Right cardiac atrium (tissue), 5 donors: ENCODE data around the gene TRUB2. TPM values are rescaled to one million over a fixed set of nuclear protein-coding genes. Genes with fewer than 3 reads are reported as not detected.
"Not testable (repeated sequence)": the region's sequence is repeated elsewhere in the genome, so short reads cannot be mapped to it uniquely, and the experiment has no call there.

Experiments used
- ATAC-seq, 2 donors: fragments of 200-7000 bp; cut with Tn5 transposase; one replicate each; pipeline versions ENCODE4 v1.8.0 to v1.9.1; 2020; ENCODE audit warnings: moderate library complexity in 2 of 2, mild to moderate bottlenecking in 1 of 2
- DNase-seq, 3 donors: peaks; one replicate each; pipeline ENCODE4 v3.0.0-alpha.2; 2020
- H3K27ac ChIP-seq: one replicate; pipeline ENCODE4 v1.5.1; 2013; ENCODE audit warnings: mild to moderate bottlenecking, low read length, control low read depth, moderate library complexity
- H3K27me3 ChIP-seq: one replicate; pipeline ENCODE4 v1.6.1; 2013; ENCODE audit not compliant: control insufficient read depth, insufficient read depth
- H3K4me1 ChIP-seq: one replicate; pipeline ENCODE4 v1.6.1; 2013; ENCODE audit warnings: low read length; ENCODE audit not compliant: control insufficient read depth, insufficient read depth
- H3K4me3 ChIP-seq: one replicate; pipeline ENCODE4 v1.5.1; 2013; ENCODE audit warnings: low read length, control low read depth
- H3K9me3 ChIP-seq: one replicate; pipeline ENCODE4 v1.6.1; 2013; ENCODE audit warnings: low read length; ENCODE audit not compliant: control insufficient read depth
- WGBS: extraction: QIAGEN DNeasy Blood & Tissue Kit; methylation state at CpG from one replicate; pipeline ENCODE4 v1.1.7; 2013; 5-methylcytosine and 5-hydroxymethylcytosine counted together
- intact Hi-C, 4 donors: fragments of 100-400 bp; cut with DNase I; formaldehyde crosslinking; loops; one replicate each; pipeline versions ENCODE4 v1.11.0 to v1.14.0; 2022 to 2023
- polyA plus RNA-seq: library from polyadenylated mRNA; stranded (reverse); fragments of 200-250 nt; gene quantifications from one replicate; pipeline ENCODE4 v1.2.3, GENCODE V29; 2013
- total RNA-seq, 4 donors: library from RNA; stranded (reverse); fragmentation: NEBNext Ultra II Directional; extraction: Animal tissue kit (Norgen Biotek cat#: 25700); gene quantifications; one replicate each; pipeline ENCODE4 v1.2.1, GENCODE V29; 2021
- donor health status: healthy with polysubstance abuse.
- donor health status: DM: no; HTN: yes; CAD: no.
- donor health status: DM: no; HTN: no; CAD: no.
- donor health status: DM: no; HTN: yes; CAD: no; lungs with severe emphysema.
- donor health status: DM: yes; HTN: yes; CAD: no.

Gene TRUB2
- total and polyA plus RNA-seq, 5 donors: 19.9 to 29.0 (median 25.3) TPM

- Histone ChIP-seq H3K27ac (no peak overlapping the region), H3K27me3 (no peaks in the 10 kb centered on the region), H3K9me3 (no peaks in the 10 kb centered on the region), H3K4me1 (no peaks in the 10 kb centered on the region), H3K4me3 (peak overlapping the region; percentile 63)
- intact Hi-C loops: no loop called here
- WGBS: 1% methylated on average over 48 of the region's 48 CpGs
- DNase-seq (peak in 1 of 3 donors; percentile 41), ATAC-seq (peak; percentile 10 to 28)
Observed at GRCh38 chr9:128340691-128341434, 18.6 kb upstream of the TRUB2 start.

- H3K27ac ChIP-seq: peak within 1 kb of the TSS; percentile 6
- peak; percentile 93 to 94 for ATAC-seq
- H3K4me1 ChIP-seq: no peaks in the 10 kb centered on the region
- WGBS: 7% methylated on average over 75 of the region's 75 CpGs
- intact Hi-C loops: no loop called here
- no peaks in the 10 kb centered on the region for H3K27me3 ChIP-seq
- DNase-seq: peak; percentile 80 to 91 (median 88)
- H3K4me3 ChIP-seq: peak within 1 kb of the TSS; percentile 63
- H3K9me3 ChIP-seq: no peaks in the 10 kb centered on the region
Observed at GRCh38 chr9:128339761-128340690, 17.8 kb upstream of the TRUB2 start, which contains the start of gene SLC27A4. Gene SLC27A4 (plus strand): TSS chr9:128340527. CDS start chr9:128343133, 2,606 bp downstream.

DNA sequence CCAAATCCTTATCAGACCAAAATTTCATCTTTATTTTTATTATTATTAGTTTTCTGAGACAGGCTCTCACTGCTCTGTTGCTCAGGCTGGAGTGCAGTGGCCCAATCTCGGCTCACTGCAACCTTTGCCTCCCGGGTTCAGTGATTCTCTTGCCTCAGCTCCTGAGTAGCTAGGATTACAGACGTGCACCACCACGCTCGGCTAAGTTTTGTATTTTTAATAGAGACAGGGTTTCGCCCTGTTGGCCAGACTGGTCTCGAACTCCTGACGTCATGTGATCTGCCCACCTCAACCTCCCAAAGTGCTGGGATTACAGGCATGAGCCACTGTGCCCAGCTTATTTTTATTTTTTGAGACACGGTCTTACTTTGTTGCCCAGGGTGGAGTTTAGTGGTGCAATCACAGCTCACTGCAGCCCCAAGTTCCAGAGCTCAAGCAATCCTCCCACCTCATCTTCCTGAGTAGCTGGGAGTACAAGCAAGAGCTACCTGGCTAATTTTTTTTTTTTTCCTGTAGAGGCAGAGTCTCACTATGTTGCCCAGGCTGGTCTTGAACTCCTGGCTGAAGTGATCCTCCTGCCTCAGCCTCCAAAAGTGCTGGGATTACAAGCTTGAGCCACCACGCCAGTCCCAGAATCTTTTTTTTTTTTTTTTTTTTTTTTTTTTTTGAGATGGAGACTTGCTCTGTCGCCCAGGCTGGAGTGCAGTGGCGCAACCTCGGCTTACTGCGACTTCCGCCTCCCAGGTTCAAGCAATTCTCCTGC lies 16.8 kb upstream of the TRUB2 start:
- H3K4me3 ChIP-seq, DNase-seq, H3K27me3 ChIP-seq, H3K9me3 ChIP-seq, H3K27ac ChIP-seq, H3K4me1 ChIP-seq, ATAC-seq, intact Hi-C loops: not testable (repeated sequence)
- 91% methylated on average over 15 of the region's 15 CpGs for WGBS

DNA sequence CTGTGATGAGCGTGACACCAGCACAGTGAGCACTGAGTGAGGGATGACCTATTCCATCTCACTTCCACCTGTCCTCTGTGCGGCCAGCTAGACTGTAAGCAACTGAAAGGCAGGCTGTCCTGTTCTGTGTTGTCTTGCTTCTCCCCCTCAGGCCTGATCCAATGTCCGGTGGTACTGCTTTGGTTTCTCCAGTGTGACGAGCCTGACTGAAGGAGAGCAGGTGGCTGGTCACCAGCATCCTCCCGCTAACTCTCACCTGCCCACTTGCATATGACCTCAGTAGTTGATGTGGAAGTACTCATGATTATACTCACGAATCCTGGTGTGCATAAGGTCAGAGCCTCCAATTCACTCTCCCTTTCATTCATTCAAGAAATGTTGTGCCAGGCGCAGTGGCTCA lies 15.7 kb upstream of the TRUB2 start:
- WGBS: 93% methylated on average over 7 of the region's 7 CpGs
- Histone ChIP-seq H3K9me3 (no peaks in the 10 kb centered on the region), H3K27me3 (no peaks in the 10 kb centered on the region), H3K4me1 (no peaks in the 10 kb centered on the region), H3K27ac (no peak overlapping the region), H3K4me3 (no peak overlapping the region)
- ATAC-seq: no peak
- intact Hi-C loops: no loop called here
- DNase-seq: no peak

DNA sequence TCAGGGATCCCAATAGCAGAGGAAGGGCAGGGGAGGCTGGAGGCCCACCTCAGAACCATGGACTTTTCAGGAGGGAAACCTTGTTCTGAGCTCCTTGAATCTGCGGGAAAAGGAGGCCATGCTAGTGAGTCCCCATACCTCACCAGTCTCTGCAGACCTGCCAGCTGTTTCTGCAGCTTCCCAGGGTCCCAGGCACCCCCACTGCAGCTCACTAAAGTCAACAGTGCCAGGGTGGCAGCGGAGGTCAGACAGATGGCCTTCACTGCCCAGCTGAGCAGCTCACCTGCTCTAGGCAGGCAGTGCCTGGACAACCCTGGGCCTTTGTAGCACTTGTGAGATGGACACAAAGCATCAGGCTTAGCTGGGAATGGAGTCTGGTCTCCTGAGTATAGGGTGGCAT lies 13.7 kb upstream of the TRUB2 start:
- Histone ChIP-seq H3K4me3 (no peak overlapping the region), H3K27ac (no peak overlapping the region), H3K4me1 (no peaks in the 10 kb centered on the region), H3K27me3 (no peaks in the 10 kb centered on the region), H3K9me3 (no peaks in the 10 kb centered on the region)
- intact Hi-C loops: no loop called here
- DNase-seq (no peak), ATAC-seq (no peak)
- 88% methylated on average over 2 of the region's 2 CpGs for WGBS

DNA sequence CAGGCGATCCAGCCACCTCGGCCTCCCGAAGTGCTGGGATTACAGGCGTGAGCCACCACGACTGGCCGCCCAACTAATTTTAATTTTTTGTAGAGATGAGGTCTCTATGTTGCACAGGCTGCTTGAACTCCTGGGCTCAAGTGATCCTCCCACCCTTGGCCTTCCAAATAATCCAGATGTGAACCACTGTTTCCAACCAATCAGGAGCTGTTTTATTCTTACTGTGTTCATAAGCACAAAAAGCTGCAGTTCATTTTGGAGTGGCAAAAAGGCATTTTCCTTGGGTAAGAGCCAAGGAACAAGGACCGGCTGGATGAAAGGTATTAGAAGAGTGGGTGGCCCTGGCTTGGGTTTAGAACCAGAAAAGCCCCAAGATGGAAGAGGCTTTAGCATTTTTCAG lies 12.9 kb upstream of the TRUB2 start:
- Histone ChIP-seq H3K27me3 (no peaks in the 10 kb centered on the region), H3K4me1 (no peaks in the 10 kb centered on the region), H3K9me3 (no peaks in the 10 kb centered on the region), H3K4me3 (no peak overlapping the region), H3K27ac (no peak overlapping the region)
- intact Hi-C loops: no loop called here
- no peak for DNase-seq
- 85% methylated on average over 7 of the region's 7 CpGs for WGBS
- ATAC-seq: no peak

DNA sequence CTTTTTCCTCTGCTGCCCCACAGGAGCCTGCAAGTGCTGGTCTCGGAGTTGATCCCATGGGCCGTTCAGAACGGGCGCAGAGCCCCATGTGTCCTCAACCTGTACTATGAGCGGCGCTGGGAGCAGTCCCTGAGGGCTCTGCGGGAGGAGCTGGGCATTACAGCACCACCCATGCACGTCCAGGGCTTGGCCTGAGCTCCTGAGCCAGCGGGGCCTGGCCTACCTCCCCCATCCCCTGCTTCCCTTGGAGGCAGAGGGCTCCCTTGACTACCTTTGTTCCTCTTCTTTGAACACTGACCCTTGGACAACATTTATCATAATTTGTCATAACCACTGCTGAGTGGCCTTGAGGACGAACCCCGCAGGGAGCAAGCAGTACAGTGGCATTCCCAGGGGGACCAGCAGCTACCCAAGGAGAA lies 11.2 kb upstream of the TRUB2 start:
- H3K9me3 ChIP-seq: no peaks in the 10 kb centered on the region
- intact Hi-C loops: no loop called here
- H3K4me1 ChIP-seq: no peaks in the 10 kb centered on the region
- ATAC-seq (no peak), DNase-seq (no peak)
- H3K27ac ChIP-seq: no peak overlapping the region
- 87% methylated on average over 11 of the region's 11 CpGs for WGBS
- H3K27me3 ChIP-seq: no peaks in the 10 kb centered on the region
- no peak overlapping the region for H3K4me3 ChIP-seq

- Histone ChIP-seq H3K4me3 (no peak overlapping the region), H3K27me3 (no peaks in the 10 kb centered on the region), H3K27ac (peak overlapping the region; percentile 1), H3K4me1 (peaks cover 6% of the 10 kb centered on the region), H3K9me3 (no peaks in the 10 kb centered on the region)
- ATAC-seq: no peak
- intact Hi-C loops: no loop called here
- DNase-seq: no peak
- WGBS: 68% methylated on average over 13 of the region's 13 CpGs
Observed at GRCh38 chr9:128325629-128326028, 3.4 kb upstream of the TRUB2 start.

DNA sequence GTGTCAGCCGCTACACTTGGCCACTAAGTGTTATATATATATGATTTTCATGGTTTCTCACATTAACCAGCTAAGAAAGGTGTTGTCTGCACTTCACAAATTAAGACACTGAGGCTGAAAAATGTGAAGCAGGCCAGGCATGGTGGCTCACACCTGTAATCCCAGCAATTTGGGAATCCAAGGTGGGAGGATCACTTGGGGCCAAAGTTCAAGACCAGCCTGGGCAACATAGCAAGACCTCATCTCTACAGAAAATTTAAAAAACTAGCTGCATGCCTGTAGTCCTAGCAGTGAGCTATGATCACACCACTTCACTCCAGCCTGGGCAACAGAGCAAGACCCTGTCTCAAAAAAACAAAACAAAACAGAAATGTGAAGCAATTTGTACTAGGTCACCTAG lies 2.2 kb upstream of the TRUB2 start:
- ATAC-seq (no peak), DNase-seq (no peak)
- Histone ChIP-seq H3K4me3 (no peak overlapping the region), H3K27me3 (no peaks in the 10 kb centered on the region), H3K9me3 (no peaks in the 10 kb centered on the region), H3K4me1 (peaks cover 6% of the 10 kb centered on the region), H3K27ac (no peak overlapping the region)
- intact Hi-C loops: no loop called here
- WGBS: 96% methylated on average over 1 of the region's 1 CpG

DNA sequence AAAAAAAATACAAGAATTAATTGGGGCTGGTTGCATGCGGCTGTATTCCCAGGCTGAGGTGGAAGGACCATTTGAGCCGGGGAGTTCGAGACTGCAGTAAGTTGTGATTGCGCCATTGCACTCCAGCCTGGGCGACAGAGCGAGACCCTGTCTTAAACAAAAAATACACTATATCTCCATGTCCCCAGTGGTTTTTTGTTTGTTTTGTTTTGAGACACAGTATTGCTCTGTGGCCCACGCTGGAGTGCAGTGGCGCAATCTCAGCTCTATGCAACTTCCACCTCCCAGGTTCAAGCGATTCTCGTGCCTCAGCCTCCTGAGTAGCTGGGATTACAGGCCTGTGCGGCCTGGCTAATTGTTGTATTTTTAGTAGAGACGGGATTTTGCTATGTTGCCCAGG lies 1.5 kb upstream of the TRUB2 start:
- intact Hi-C loops: no loop called here
- WGBS: 83% methylated on average over 12 of the region's 12 CpGs
- no peak for DNase-seq
- no peak for ATAC-seq
- H3K9me3 ChIP-seq: no peaks in the 10 kb centered on the region
- H3K4me3 ChIP-seq: peak overlapping the region; percentile 73
- H3K27ac ChIP-seq: no peak overlapping the region
- H3K4me1 ChIP-seq: peaks cover 6% of the 10 kb centered on the region
- no peaks in the 10 kb centered on the region for H3K27me3 ChIP-seq
